B cell (primary cell): Measurements from ENCODE around the gene TMPRSS5. TPM values are rescaled to one million over a fixed set of nuclear protein-coding genes. Genes with fewer than 3 reads are reported as not detected.

Experiments
- ATAC-seq: fragments of 200-7000 bp; cut with Tn5 transposase; one replicate; pipeline ENCODE4 v1.10.0; 2021; ENCODE audit warnings: low read depth, mild to moderate bottlenecking, moderate number of reproducible peaks, moderate library complexity
- CTCF ChIA-PET: fragments of 350-600 bp; sonication (Branson Sonifier 250); formaldehyde crosslinking; loops from one replicate; lab custom pipeline; 2021; ENCODE audit warnings: antibody characterized with exemption, inconsistent platforms; lab: Charles Lee
- POLR2A ChIA-PET: fragments of 350-600 bp; sonication (Branson Sonifier 250); formaldehyde crosslinking; loops from one replicate; lab custom pipeline; 2021; ENCODE audit warnings: antibody characterized with exemption; lab: Charles Lee
- DNase-seq: peaks from one replicate; pipeline ENCODE4 v3.0.0; 2013
- H2AFZ ChIP-seq: 2 replicates; pipeline ENCODE4 v1.6.1; 2012; ENCODE audit warnings: mild to moderate bottlenecking, low read depth, low read length; ENCODE audit not compliant: insufficient read depth, poor library complexity, severe bottlenecking
- H3K27ac ChIP-seq, 2 donors: 1 replicate in 1 of 2; 2 replicates in 1 of 2; pipeline ENCODE4 v1.5.1; 2012 to 2013; ENCODE audit warnings: low read length in 2 of 2, mild to moderate bottlenecking in 2 of 2, moderate library complexity in 1 of 2
- H3K27me3 ChIP-seq, 4 experiments: fragments of 200-600 bp in 1 of 4; sonication (generic) in 1 of 4; replicated peaks in 1 of 4; 1 replicate in 2 of 4; 2 replicates in 2 of 4; pipeline versions ENCODE4 v1.6.1 to v1.7.0; 2013 to 2016; ENCODE audit warnings: low read length in 3 of 4, mild to moderate bottlenecking in 2 of 4, mixed read lengths in 1 of 4, moderate library complexity in 1 of 4; ENCODE audit not compliant: insufficient read depth in 4 of 4, control insufficient read depth in 3 of 4; ENCODE audit errors: control extremely low read depth in 1 of 4
- H3K36me3 ChIP-seq, 2 experiments: replicated peaks in 1 of 2; 1 replicate in 1 of 2; 2 replicates in 1 of 2; pipeline versions ENCODE4 v1.6.1 to v1.7.1; 2013; ENCODE audit warnings: low read length in 1 of 2; ENCODE audit not compliant: insufficient read depth in 2 of 2, control insufficient read depth in 1 of 2; ENCODE audit errors: control extremely low read depth in 1 of 2, extremely low read depth in 1 of 2
- H3K4me1 ChIP-seq, 2 donors: fragments of 200-600 bp in 1 of 2; sonication (generic) in 1 of 2; 1 replicate in 1 of 2; 2 replicates in 1 of 2; pipeline versions ENCODE4 v1.5.1 to v1.6.1; 2013 to 2017; ENCODE audit warnings: low read length in 2 of 2; ENCODE audit not compliant: control insufficient read depth in 2 of 2, insufficient read depth in 2 of 2
- H3K4me2 ChIP-seq: replicated peaks from 2 replicates; pipeline ENCODE3; 2012; ENCODE audit warnings: mild to moderate bottlenecking, low read depth, low read length; ENCODE audit not compliant: poor library complexity, severe bottlenecking
- H3K4me3 ChIP-seq, 5 experiments: fragments of 200-600 bp in 1 of 5; sonication (generic) in 1 of 5; 1 replicate in 3 of 5; 2 replicates in 2 of 5; pipeline versions ENCODE4 v1.5.1 to v1.7.0; 2011 to 2016; ENCODE audit warnings: low read length in 4 of 5, mild to moderate bottlenecking in 4 of 5, low read depth in 2 of 5, control low read depth in 1 of 5, moderate library complexity in 1 of 5; ENCODE audit not compliant: insufficient read depth in 1 of 5; ENCODE audit errors: control extremely low read depth in 1 of 5, extremely low read depth in 1 of 5
- H3K79me2 ChIP-seq: fragments of 200-600 bp; sonication (generic); one replicate; pipeline ENCODE4 v1.6.0; 2016; ENCODE audit warnings: low read length; ENCODE audit not compliant: control insufficient read depth, insufficient read depth
- H3K9ac ChIP-seq: fragments of 200-600 bp; sonication (generic); 2 replicates; pipeline ENCODE4 v1.6.1; 2017; ENCODE audit warnings: mild to moderate bottlenecking, low read length, moderate library complexity
- H3K9me3 ChIP-seq, 3 donors: one replicate each; pipeline versions ENCODE4 v1.6.1 to v1.7.1; 2013; ENCODE audit warnings: low read length in 2 of 3; ENCODE audit not compliant: control insufficient read depth in 2 of 3, insufficient read depth in 1 of 3; ENCODE audit errors: control extremely low read depth in 1 of 3
- H4K20me1 ChIP-seq: 2 replicates; pipeline ENCODE4 v1.6.0; 2012; ENCODE audit warnings: mild to moderate bottlenecking, low read length; ENCODE audit not compliant: insufficient read depth, control insufficient read depth, poor library complexity, severe bottlenecking
- H3K27ac Mint-ChIP-seq: one replicate; pipeline ENCODE4 v1.8.0; 2021; ENCODE audit warnings: mixed read lengths
- H3K27me3 Mint-ChIP-seq: one replicate; pipeline ENCODE4 v1.8.0; 2021; ENCODE audit warnings: mixed read lengths
- H3K4me1 Mint-ChIP-seq: one replicate; pipeline ENCODE4 v1.8.0; 2021; ENCODE audit warnings: mixed read lengths
- H3K4me3 Mint-ChIP-seq: one replicate; pipeline ENCODE4 v1.8.0; 2021; ENCODE audit warnings: mixed read lengths
- H3K9me3 Mint-ChIP-seq: one replicate; pipeline ENCODE4 v1.8.0; 2022; ENCODE audit warnings: mixed read lengths; ENCODE audit not compliant: insufficient read depth
- EZH2 ChIP-seq: IDR thresholded peaks from 2 replicates; pipeline ENCODE4 v1.6.1; 2012; ENCODE audit warnings: borderline replicate concordance, low read depth, mild to moderate bottlenecking, moderate library complexity, low read length; ENCODE audit not compliant: insufficient read depth, poor library complexity, severe bottlenecking
- WGBS: methylation state at CpG from one replicate; pipeline ENCODE4 v1.1.5; 2013; ENCODE audit warnings: missing lambda C conversion rate; ENCODE audit not compliant: insufficient coverage; 5-methylcytosine and 5-hydroxymethylcytosine counted together
- intact Hi-C: fragments of 100-400 bp; cut with micrococcal nuclease; formaldehyde crosslinking; loops from one replicate; pipeline ENCODE4 v1.10.0; 2022
- polyA plus RNA-seq: library from polyadenylated mRNA; depleted of rRNA; stranded (reverse); fragments of >200 nt; gene quantifications from 2 replicates; pipeline ENCODE4 v1.2.3, GENCODE V29; 2012
- total RNA-seq, 2 donors: library from RNA; stranded (reverse); fragments of 120-200 nt in 1 of 2; gene quantifications; 1 replicate in 1 of 2; 2 replicates in 1 of 2; pipeline versions ENCODE4 v1.2.3 to v1.2.4, GENCODE V29; 2013 to 2022
- TF ChIP-seq, protein P1 (sequence below): fragments of 200-600 bp; IDR thresholded peaks from one replicate; pipeline ENCODE4 v1.8.0; 2022; ENCODE audit warnings: antibody characterized with exemption, mild to moderate bottlenecking

The TMPRSS5 gene
- total and polyA plus RNA-seq, 2 donors (not counting 1 experiment from before 2014, with no cell fraction given): 0.74 to 0.86 TPM

DNA sequence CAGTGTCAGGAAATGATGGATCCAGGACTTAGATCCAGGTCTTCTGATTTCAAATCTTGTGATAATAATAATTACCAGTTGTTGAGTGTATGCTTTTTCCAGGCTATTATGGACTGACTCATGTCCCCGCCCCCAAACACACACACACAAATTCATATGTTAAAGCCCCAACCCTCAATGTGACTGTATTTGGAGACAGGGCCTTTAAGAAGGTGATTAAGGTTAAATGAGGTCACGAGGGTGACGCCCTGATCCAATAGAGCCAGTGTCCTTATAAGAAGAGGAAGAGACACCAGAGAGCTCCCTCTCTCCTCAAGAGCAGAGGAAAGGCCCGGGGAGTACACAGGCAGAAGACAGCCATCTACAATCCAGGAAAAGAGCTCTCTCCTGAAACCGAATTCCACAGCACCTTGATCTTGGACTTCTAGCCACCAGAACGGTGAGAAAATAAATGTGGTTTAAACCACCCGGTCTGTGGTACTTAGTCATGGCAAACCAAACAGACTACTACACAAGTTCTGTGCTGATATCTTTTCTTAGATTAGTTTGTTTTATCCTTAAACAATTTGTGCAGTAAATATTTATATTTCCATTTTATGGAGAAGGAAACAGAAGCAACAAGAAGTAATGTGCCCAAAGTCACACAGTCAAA, 8.2 kb downstream of the TMPRSS5 start:
- Mint-ChIP-seq H3K4me3 (no peak overlapping the region), H3K9me3 (peaks cover 3% of the 10 kb centered on the region), H3K4me1 (peaks cover 3% of the 10 kb centered on the region), H3K27ac (no peak overlapping the region), H3K27me3 (no peaks in the 10 kb centered on the region)
- Histone ChIP-seq H4K20me1 (no peaks in the 10 kb centered on the region), H3K36me3 (no peaks in the 10 kb centered on the region), H2AFZ (no peak overlapping the region), H3K4me1 (no peaks in the 10 kb centered on the region), H3K27me3 (no peaks in the 10 kb centered on the region), H3K9ac (no peak overlapping the region), H3K9me3 (peaks cover 0 to 10% (median 0%) of the 10 kb centered on the region in 3 donors), H3K4me2 (no peak overlapping the region), H3K27ac (no peak overlapping the region), H3K79me2 (no peaks in the 10 kb centered on the region), H3K4me3 (no peak overlapping the region)
- ATAC-seq (no peak), DNase-seq (no peak)
- intact Hi-C loops: no loop called here
- TF ChIP-seq, protein P1, sequence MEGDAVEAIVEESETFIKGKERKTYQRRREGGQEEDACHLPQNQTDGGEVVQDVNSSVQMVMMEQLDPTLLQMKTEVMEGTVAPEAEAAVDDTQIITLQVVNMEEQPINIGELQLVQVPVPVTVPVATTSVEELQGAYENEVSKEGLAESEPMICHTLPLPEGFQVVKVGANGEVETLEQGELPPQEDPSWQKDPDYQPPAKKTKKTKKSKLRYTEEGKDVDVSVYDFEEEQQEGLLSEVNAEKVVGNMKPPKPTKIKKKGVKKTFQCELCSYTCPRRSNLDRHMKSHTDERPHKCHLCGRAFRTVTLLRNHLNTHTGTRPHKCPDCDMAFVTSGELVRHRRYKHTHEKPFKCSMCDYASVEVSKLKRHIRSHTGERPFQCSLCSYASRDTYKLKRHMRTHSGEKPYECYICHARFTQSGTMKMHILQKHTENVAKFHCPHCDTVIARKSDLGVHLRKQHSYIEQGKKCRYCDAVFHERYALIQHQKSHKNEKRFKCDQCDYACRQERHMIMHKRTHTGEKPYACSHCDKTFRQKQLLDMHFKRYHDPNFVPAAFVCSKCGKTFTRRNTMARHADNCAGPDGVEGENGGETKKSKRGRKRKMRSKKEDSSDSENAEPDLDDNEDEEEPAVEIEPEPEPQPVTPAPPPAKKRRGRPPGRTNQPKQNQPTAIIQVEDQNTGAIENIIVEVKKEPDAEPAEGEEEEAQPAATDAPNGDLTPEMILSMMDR: no peak
- no peak for TF ChIP-seq EZH2
- no CpG with 5 or more reads among the region's 7 CpGs for WGBS
- ChIA-PET CTCF (no interaction called here), POLR2A (no interaction called here)

DNA sequence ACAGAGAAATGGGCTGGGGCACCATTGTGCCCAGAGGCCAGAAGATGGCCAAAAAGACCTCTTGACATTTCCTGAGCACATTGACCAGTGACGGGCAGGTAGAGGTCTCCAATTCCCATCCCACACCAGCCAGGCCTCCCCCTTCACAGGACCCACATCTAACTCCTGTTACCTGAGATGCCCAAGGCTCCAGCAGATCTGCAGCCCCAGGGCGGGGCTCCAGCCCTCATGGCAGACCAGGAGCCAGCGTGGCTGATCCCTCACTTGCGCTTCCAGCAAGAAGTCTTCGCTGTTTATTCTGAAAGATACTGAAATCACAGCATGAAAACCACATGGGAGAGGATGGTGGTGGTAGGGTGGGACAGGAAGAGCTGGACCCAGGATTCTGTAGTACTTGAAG, 9.0 kb downstream of the TMPRSS5 start:
- peaks cover 3% of the 10 kb centered on the region for H3K4me1 Mint-ChIP-seq
- Histone ChIP-seq H3K4me1 (no peaks in the 10 kb centered on the region), H3K4me2 (no peak overlapping the region), H2AFZ (no peak overlapping the region), H3K36me3 (no peaks in the 10 kb centered on the region), H4K20me1 (no peaks in the 10 kb centered on the region), H3K27ac (no peak overlapping the region), H3K27me3 (no peaks in the 10 kb centered on the region), H3K79me2 (no peaks in the 10 kb centered on the region), H3K4me3 (no peak overlapping the region), H3K9me3 (peaks cover 0 to 6% (median 0%) of the 10 kb centered on the region in 3 donors), H3K9ac (no peak overlapping the region)
- H3K27me3 Mint-ChIP-seq: no peaks in the 10 kb centered on the region
- ChIA-PET CTCF (no interaction called here), POLR2A (no interaction called here)
- intact Hi-C loops: no loop called here
- H3K27ac Mint-ChIP-seq: no peak overlapping the region
- no peak overlapping the region for H3K4me3 Mint-ChIP-seq
- H3K9me3 Mint-ChIP-seq: peaks cover under 1% of the 10 kb centered on the region
- ATAC-seq (no peak), DNase-seq (no peak)
- WGBS: 100% methylated on average over 5 of the region's 5 CpGs
- no peak for TF ChIP-seq EZH2
- TF ChIP-seq, protein P1: no peak
